Fibroblast of skin of left quadriceps (primary cell): ENCODE data around the gene LIPE.

Source experiments
- DNase-seq, 2 experiments: peaks; one replicate each; pipeline ENCODE4 v3.0.0-alpha.2; 2013; ENCODE audit warnings: low read depth in 2 of 2

LIPE gene

DNA sequence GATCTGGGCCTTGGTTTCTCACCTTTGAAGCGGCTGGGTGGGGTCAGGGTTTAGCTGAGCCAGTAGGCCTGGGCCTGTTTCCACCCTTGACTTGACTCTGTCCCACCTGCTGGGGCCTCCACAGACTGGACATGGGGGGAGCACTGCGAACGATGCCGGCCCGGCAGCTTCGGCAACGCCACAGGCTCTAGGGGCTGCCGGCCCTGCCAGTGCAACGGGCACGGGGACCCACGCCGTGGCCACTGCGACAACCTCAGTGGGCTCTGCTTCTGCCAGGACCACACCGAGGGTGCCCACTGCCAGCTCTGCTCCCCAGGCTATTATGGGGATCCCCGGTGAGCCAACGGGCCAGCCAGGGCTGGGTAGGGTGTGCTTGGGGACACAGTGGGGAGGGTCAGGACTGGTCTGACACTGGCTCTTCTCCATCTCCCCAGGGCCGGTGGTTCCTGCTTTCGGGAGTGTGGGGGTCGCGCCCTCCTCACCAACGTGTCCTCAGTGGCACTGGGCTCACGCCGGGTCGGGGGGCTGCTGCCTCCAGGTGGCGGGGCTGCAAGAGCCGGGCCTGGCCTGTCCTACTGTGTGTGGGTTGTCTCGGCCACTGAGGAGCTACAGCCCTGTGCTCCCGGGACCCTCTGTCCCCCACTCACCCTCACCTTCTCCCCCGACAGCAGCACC, 73.7 kb downstream of the LIPE start:
- no peak for DNase-seq

DNA sequence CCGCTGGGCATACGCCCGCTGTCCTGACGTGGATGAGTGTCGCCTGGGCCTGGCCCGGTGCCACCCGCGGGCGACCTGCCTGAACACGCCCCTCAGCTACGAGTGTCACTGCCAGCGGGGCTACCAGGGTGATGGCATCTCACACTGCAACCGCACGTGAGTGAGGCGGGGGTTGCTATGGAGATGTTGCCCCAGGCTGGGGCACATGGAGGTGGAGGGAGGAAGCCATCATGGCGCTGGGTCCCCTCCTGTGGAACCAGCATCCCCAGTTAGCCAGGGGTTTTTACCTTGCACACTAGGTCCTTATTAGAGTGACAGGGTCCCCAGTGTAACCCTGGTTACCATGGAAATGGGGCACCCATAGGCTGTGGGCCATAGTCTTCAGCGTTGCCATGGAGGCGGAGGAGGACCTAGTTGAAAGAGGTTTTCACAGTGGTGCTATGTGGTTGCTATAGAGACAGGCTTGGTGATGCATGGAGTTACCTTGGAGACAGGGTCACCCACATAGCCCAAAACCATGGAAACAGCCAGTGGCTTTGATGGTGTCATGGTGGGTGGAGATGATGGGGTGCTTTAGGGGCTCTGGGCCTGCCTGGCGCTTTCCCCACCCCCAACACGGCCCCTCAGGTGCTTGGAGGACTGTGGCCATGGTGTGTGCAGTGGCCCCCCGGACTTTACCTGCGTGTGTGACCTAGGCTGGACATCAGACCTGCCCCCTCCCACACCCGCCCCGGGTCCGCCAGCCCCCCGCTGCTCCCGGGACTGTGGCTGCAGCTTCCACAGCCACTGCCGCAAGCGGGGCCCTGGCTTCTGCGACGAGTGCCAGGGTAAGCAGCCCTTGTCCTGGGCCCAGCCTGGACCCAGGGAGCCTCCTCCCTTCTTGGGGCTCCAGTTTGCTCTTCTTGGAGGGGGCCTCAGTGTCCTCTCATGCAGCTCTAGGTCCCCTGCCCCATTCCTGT, 74.6 kb downstream of the LIPE start:
- DNase-seq = no peak
